A549 treated with AZD9567 at 1 μM for 4 hours (cell line): Measurements from ENCODE around the gene PPP2R2D. TPM values are rescaled to one million over a fixed set of nuclear protein-coding genes. Genes with fewer than 3 reads are reported as not detected.

Source experiments
- total RNA-seq: library from RNA; stranded (reverse); fragments of 200-300 nt; extraction: Qiagen RNA extraction; gene quantifications from 5 replicates; pipeline ENCODE4 v1.2.3, GENCODE V29; 2022; ENCODE audit not compliant: insufficient read depth

PPP2R2D gene
- 14.9 to 28.8 TPM (median 27.5 TPM) in 5 replicates for total RNA-seq

DNA sequence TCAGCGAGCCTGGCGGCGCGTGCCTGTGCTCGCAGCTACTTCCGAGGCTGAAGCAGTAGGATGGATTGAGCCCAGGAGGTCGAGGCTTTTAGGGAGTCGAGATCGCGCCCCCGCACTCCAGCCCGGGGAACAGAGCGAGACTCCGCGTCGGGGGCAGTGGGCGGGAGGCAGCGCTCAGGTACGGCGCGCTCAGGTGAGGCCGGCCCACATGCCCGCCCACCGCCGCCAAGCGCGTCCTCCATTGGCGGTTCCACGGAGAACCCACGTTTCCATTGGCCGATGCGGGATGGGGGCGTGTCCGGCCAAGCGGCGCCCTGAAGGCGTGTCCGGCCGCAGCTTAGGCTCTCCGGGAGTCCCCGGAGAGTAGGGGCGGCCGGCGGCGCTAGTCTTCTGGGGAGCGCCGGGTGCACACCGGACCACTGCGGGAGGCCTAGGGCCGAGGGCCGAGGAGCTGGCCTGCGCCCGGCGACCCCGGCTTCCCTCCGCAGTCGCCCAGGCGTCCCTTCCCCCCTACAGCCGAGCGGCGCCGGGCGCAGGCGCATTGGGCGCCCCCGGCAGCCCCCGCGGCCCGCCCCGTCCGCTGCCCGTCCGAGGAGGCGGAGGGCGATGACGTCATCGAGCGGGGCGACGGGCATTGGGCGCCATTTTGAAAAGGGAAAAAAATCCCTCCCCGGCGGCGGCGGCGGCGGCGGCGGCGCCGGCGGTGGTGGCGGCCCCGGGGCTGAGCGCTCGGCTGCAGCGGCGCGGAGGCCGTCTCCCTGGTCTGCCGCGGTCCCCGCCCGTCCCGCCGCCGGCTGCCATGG lies at the start of gene PPP2R2D:
Gene PPP2R2D (plus strand): TSS at position 659 of the 803 bp plus-strand sequence. CDS start 141 bp downstream, at position 800.

DNA sequence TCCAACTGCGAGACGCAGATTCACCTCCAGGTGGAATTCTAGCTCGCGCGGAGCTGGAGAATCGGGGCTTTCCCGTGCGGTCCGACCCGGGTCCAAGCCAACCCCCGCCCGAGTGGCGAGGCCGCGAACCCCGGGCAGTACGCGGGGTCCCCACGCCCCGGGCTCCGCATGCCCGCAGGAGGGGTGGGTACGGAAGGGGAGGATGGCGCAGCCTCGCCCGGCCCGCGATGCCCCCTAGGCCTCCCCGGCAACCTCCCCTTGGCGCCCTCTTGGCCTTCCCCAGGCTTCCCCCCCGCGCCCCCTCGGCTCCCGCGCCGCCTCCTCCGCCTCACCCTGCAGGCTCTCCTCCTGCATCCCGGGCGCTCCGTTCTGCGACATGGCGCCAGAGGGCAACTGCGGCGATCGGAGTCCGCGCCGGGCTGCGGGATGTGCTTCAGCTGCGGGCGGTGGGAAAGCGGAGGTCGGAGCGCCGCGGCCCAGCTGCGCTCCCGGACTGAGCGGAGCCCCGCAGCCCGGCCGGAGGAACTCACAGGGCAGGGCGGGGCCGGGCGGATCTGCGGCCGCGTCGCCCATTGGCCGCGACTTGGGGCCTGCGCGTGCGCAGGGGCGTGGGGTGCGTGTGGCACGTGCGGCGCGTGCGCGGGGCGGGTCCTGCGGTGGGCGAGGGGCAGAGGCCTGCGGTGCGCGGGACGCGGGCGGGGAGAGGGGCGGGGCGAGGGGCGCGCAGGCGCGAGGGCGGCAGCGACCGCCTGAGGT lies 80.8 kb downstream of the PPP2R2D start, which contains the start of gene BNIP3:
Gene BNIP3 (minus strand): TSS at position 495 of the 756 bp plus-strand sequence. CDS start 117 bp downstream, at position 378.

Other genes starting within 250 kb of the PPP2R2D start
- 29.1 to 45.9 TPM (median 45.2 TPM) in 5 replicates for gene BNIP3, start 80.9 kb downstream of the PPP2R2D start, total RNA-seq
- 0.66 to 1.1 TPM (median 1.1 TPM) in 5 replicates for gene JAKMIP3, start 164.9 kb downstream of the PPP2R2D start, total RNA-seq